K562 (cell line): ENCODE data around the gene VTCN1. TPM values are rescaled to one million over a fixed set of nuclear protein-coding genes. Genes with fewer than 3 reads are reported as not detected.

Source experiments
- ATAC-seq: fragments of 200-7000 bp; cut with Tn5 transposase; 3 replicates; pipeline ENCODE4 v1.9.1; 2020; ENCODE audit warnings: moderate library complexity
- BruUV-seq: library from RNA; stranded (reverse); fragments of 400-500 nt; replicated peaks from 2 replicates; lab custom pipeline; 2021; lab: Mats Ljungman, UMichigan
- CTCF ChIA-PET: fragments of 300-600 bp; formaldehyde crosslinking; extraction: SDS; loops from one replicate; lab custom pipeline; 2021; ENCODE audit warnings: low intra/inter-chr PET ratio; lab: Yijun Ruan, JAX
- POLR2A ChIA-PET: fragments of 300-600, 350-650 bp; sonication (Branson Sonifier 250); formaldehyde crosslinking; extraction: SDS; loops from one replicate; lab custom pipeline; 2021; ENCODE audit warnings: antibody characterized with exemption, inconsistent platforms; lab: Yijun Ruan, JAX
- DNase-seq, 4 experiments: peaks; one replicate each; pipeline versions ENCODE4 v3.0.0 to v3.0.0-alpha.2; 2011 to 2018; ENCODE audit warnings: low spot score in 3 of 4, mixed read lengths in 3 of 4; ENCODE audit errors: extremely low read depth in 1 of 4
- FAIRE-seq: peaks from 2 replicates; lab custom pipeline; 2011; peaks lifted over from hg19 to GRCh38; lab: Jason Lieb, UNC
- H2AFZ ChIP-seq: 2 replicates; pipeline ENCODE4 v1.6.0; 2011; ENCODE audit warnings: low read depth, low read length, control low read depth, inconsistent platforms
- H3K27ac ChIP-seq: fragments of 200-600 bp; 3 replicates; pipeline ENCODE4 v1.8.0; 2011; ENCODE audit warnings: low read depth, mild to moderate bottlenecking, control low read depth, inconsistent platforms, low read length, moderate library complexity, mixed read lengths; ENCODE audit errors: extremely low read depth
- H3K27me3 ChIP-seq, 2 experiments: fragments of 300-600 bp in 1 of 2; 2 replicates in 1 of 2; 3 replicates in 1 of 2; pipeline versions ENCODE4 v1.6.0 to v1.8.0; 2011; ENCODE audit warnings: inconsistent platforms in 2 of 2, low read length in 2 of 2, mild to moderate bottlenecking in 1 of 2, mixed read lengths in 1 of 2, moderate library complexity in 1 of 2; ENCODE audit not compliant: control insufficient read depth in 2 of 2, insufficient read depth in 2 of 2
- H3K36me3 ChIP-seq: fragments of 300-600 bp; 3 replicates; pipeline ENCODE4 v1.8.0; 2011; ENCODE audit warnings: mild to moderate bottlenecking, low read length, inconsistent platforms; ENCODE audit not compliant: control insufficient read depth, insufficient read depth
- H3K4me1 ChIP-seq, 2 experiments: fragments of 200-600 bp in 1 of 2; replicated peaks in 1 of 2; 2 replicates in 1 of 2; 3 replicates in 1 of 2; pipeline versions ENCODE4 v1.5.1 to v1.8.0; 2011; ENCODE audit warnings: inconsistent platforms in 2 of 2, low read length in 2 of 2, mild to moderate bottlenecking in 1 of 2, mixed read lengths in 1 of 2, moderate library complexity in 1 of 2; ENCODE audit not compliant: control insufficient read depth in 2 of 2, insufficient read depth in 2 of 2
- H3K4me2 ChIP-seq: 2 replicates; pipeline ENCODE4 v1.6.1; 2011; ENCODE audit warnings: low read length, control low read depth, inconsistent platforms, mixed read lengths; ENCODE audit not compliant: insufficient read depth
- H3K4me3 ChIP-seq: fragments of 200-600 bp; sonication (generic), shearing (Covaris generic); 2 replicates; pipeline ENCODE4 v1.5.1; 2016; ENCODE audit warnings: control low read depth, inconsistent platforms
- H3K79me2 ChIP-seq: fragments of 200-600 bp; 3 replicates; pipeline ENCODE4 v1.8.0; 2011; ENCODE audit warnings: low read length, inconsistent platforms; ENCODE audit not compliant: control insufficient read depth, insufficient read depth
- H3K9ac ChIP-seq, 2 experiments: 2 replicates each; pipeline versions ENCODE4 v1.6.0 to v1.6.1; 2011; ENCODE audit warnings: low read depth in 2 of 2, low read length in 2 of 2, control low read depth in 1 of 2, inconsistent platforms in 1 of 2, mild to moderate bottlenecking in 1 of 2, mixed read lengths in 1 of 2; ENCODE audit not compliant: insufficient read depth in 1 of 2
- H3K9me1 ChIP-seq: one replicate; pipeline ENCODE4 v1.6.0; 2011; ENCODE audit warnings: inconsistent platforms, mild to moderate bottlenecking, low read length, moderate library complexity; ENCODE audit not compliant: control insufficient read depth, insufficient read depth
- H3K9me3 ChIP-seq: replicated peaks from 2 replicates; pipeline ENCODE4 v1.5.1; 2011; ENCODE audit warnings: low read depth, low read length, inconsistent platforms; ENCODE audit not compliant: control insufficient read depth, insufficient read depth
- H4K20me1 ChIP-seq: replicated peaks from 2 replicates; pipeline ENCODE4 v1.6.1; 2011; ENCODE audit warnings: low read length, inconsistent platforms, mixed read lengths; ENCODE audit not compliant: control insufficient read depth, insufficient read depth
- BCOR ChIP-seq: fragments of 450-650 bp; IDR thresholded peaks from 2 replicates; pipeline ENCODE4 v1.6.1; 2016
- NFATC3 ChIP-seq: fragments of 450-650 bp; IDR thresholded peaks from 2 replicates; pipeline ENCODE4 v1.6.1; 2017; ENCODE audit warnings: mild to moderate bottlenecking
- POLR2A ChIP-seq: fragments of 450-650 bp; conservative IDR thresholded peaks from 2 replicates; pipeline ENCODE4 v1.6.1; 2016
- TCF7 ChIP-seq: sonication (generic); IDR thresholded peaks from 2 replicates; pipeline ENCODE4 v1.6.1; 2016; ENCODE audit warnings: antibody characterized with exemption, borderline replicate concordance
- ZSCAN29 ChIP-seq: fragments of 450-650 bp; IDR thresholded peaks from 2 replicates; pipeline ENCODE4 v1.6.1; 2017
- WGBS: fragments of 100-300 bp; shearing (Covaris generic); methylation state at CpG from one replicate; pipeline ENCODE4 v1.1.6; 2016; ENCODE audit warnings: low coverage, mixed read lengths; ENCODE audit not compliant: insufficient coverage; ENCODE audit errors: missing lambda C conversion rate; 5-methylcytosine and 5-hydroxymethylcytosine counted together
- in situ Hi-C: fragments of 300-500 bp; cut with MboI; formaldehyde crosslinking; loops from 4 replicates; pipeline ENCODE4 v1.15.0; 2018; ENCODE audit warnings: inconsistent platforms, mixed read lengths
- intact Hi-C: fragments of 100-400 bp; cut with micrococcal nuclease; formaldehyde crosslinking; loops from 2 replicates; pipeline ENCODE4 v1.14.2; 2022
- polyA plus RNA-seq, 8 experiments: library from polyadenylated mRNA; depleted of rRNA in 4 of 8; stranded (reverse) in 5 of 8; unstranded in 3 of 8; fragments of >200 nt; fragmentation: Nextera tagmentation in 2 of 8; fragmentation: Illumina TruSeq in 1 of 8; extraction: Ambion mirVana in 2 of 8; extraction: Trizol in 1 of 8; gene quantifications; 2 replicates each; pipeline versions ENCODE4 v1.2.1 to v1.2.3, GENCODE V29; 2011 to 2014; ENCODE audit warnings: inconsistent platforms in 1 of 8, missing spikeins in 1 of 8
- total RNA-seq, 7 experiments: library from RNA; depleted of rRNA in 6 of 7; stranded (reverse); fragments of >200 nt in 6 of 7; fragmentation: Illumina TruSeq in 2 of 7; extraction: Trizol in 2 of 7; gene quantifications; 2 replicates each; pipeline versions ENCODE4 v1.2.1 to v1.2.3, GENCODE V29; 2011 to 2021; ENCODE audit warnings: low replicate concordance in 1 of 7
- TF ChIP-seq, protein P1 (sequence below): sonication (generic); formaldehyde crosslinking; IDR thresholded peaks from 2 replicates; pipeline ENCODE4 v1.8.0; 2022; ENCODE audit warnings: mild to moderate bottlenecking, missing genetic modification reagents
- TF ChIP-seq, protein P2 (sequence below): fragments of 450-650 bp; IDR thresholded peaks from 2 replicates; pipeline ENCODE4 v1.6.1; 2016; ENCODE audit warnings: missing biosample characterization, missing genetic modification characterization
- TF ChIP-seq, protein P3 (sequence below): fragments of 450-650 bp; formaldehyde crosslinking; IDR thresholded peaks from 2 replicates; pipeline ENCODE4 v1.4.0; 2020; ENCODE audit warnings: mild to moderate bottlenecking, moderate library complexity
- TF ChIP-seq, protein P4 (sequence below), 2 experiments: fragments of 450-650 bp; IDR thresholded peaks; 2 replicates each; pipeline ENCODE4 v1.6.1; 2016; ENCODE audit warnings: mild to moderate bottlenecking in 2 of 2, borderline replicate concordance in 1 of 2, low read depth in 1 of 2, moderate library complexity in 1 of 2

Gene VTCN1
- total and polyA plus RNA-seq, 9 of the 15 experiments (the other 6 are each of a cell fraction or from before 2014, with no cell fraction given): not detected

DNA sequence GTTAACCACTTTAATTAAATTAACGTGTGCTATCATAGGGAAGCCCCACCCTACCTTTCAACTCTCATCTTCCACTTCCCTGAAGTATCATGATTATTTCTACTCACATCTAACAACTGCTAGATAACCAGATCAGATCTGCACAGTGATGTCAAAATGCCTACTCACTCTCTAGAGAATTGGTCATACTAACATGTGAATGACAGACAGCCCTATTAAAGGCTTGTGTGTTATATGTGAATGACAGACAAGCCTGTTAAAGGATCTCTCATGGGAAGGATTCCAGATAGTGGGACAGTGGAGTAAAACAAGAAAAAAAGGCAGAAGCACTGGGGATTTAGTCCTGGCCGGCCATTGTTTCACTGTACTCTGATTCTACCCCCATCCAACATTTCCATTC, 12.6 kb downstream of the VTCN1 start (continued):
- TF ChIP-seq, protein P1, sequence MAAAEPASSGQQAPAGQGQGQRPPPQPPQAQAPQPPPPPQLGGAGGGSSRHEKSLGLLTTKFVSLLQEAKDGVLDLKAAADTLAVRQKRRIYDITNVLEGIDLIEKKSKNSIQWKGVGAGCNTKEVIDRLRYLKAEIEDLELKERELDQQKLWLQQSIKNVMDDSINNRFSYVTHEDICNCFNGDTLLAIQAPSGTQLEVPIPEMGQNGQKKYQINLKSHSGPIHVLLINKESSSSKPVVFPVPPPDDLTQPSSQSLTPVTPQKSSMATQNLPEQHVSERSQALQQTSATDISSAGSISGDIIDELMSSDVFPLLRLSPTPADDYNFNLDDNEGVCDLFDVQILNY (CRISPR knock-in tag): no peak
- no peak for TF ChIP-seq ZSCAN29

DNA sequence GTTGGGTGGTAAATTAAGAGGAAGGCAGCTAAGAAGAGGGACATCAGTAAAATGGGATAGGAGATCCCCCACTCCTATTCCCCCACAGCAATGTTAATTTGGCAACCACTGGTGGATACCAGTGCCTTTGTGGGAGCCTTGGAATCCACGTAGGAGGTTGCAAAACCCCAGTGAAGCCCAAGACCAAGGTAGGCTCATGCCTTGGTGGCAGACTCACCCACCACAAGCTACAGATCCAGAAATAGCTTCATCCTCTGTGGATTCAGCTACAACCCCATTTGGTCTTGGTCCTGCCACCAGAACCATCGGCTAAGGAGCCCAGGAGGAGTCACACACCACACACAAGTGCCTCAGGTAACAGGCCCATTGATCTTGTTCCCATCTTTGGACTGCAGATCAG, 21.0 kb downstream of the VTCN1 start:
- WGBS: 0% methylated on average over 2 of the region's 2 CpGs
- DNase-seq (no peak), FAIRE-seq (no peak), ATAC-seq (no peak)
- H3K36me3 ChIP-seq: no peaks in the 10 kb centered on the region
- in situ Hi-C loops (no loop called here), intact Hi-C loops (no loop called here)
- CTCF ChIA-PET: no interaction called here
- H3K9ac ChIP-seq: no peak overlapping the region
- no peak overlapping the region for H3K4me3 ChIP-seq
- H3K79me2 ChIP-seq: no peaks in the 10 kb centered on the region
- BruUV-seq: no TSS peak
- H3K9me3 ChIP-seq: no peaks in the 10 kb centered on the region
- H3K27me3 ChIP-seq: peaks cover 0 to 11% of the 10 kb centered on the region in 2 experiments; a peak in 3 of 5 replicates
- no peak overlapping the region for H3K27ac ChIP-seq
- H2AFZ ChIP-seq: no peak overlapping the region
- H4K20me1 ChIP-seq: no peaks in the 10 kb centered on the region
- POLR2A ChIA-PET: no interaction called here
- H3K4me2 ChIP-seq: no peak overlapping the region
- no peaks in the 10 kb centered on the region for H3K4me1 ChIP-seq
- H3K9me1 ChIP-seq: no peaks in the 10 kb centered on the region
- TF ChIP-seq, protein P2, sequence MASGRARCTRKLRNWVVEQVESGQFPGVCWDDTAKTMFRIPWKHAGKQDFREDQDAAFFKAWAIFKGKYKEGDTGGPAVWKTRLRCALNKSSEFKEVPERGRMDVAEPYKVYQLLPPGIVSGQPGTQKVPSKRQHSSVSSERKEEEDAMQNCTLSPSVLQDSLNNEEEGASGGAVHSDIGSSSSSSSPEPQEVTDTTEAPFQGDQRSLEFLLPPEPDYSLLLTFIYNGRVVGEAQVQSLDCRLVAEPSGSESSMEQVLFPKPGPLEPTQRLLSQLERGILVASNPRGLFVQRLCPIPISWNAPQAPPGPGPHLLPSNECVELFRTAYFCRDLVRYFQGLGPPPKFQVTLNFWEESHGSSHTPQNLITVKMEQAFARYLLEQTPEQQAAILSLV: no peak
- no peak for TF ChIP-seq TCF7
- TF ChIP-seq, protein P3, sequence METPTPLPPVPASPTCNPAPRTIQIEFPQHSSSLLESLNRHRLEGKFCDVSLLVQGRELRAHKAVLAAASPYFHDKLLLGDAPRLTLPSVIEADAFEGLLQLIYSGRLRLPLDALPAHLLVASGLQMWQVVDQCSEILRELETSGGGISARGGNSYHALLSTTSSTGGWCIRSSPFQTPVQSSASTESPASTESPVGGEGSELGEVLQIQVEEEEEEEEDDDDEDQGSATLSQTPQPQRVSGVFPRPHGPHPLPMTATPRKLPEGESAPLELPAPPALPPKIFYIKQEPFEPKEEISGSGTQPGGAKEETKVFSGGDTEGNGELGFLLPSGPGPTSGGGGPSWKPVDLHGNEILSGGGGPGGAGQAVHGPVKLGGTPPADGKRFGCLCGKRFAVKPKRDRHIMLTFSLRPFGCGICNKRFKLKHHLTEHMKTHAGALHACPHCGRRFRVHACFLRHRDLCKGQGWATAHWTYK (CRISPR knock-in tag): no peak
- TF ChIP-seq BCOR: no peak
- TF ChIP-seq, protein P4, sequence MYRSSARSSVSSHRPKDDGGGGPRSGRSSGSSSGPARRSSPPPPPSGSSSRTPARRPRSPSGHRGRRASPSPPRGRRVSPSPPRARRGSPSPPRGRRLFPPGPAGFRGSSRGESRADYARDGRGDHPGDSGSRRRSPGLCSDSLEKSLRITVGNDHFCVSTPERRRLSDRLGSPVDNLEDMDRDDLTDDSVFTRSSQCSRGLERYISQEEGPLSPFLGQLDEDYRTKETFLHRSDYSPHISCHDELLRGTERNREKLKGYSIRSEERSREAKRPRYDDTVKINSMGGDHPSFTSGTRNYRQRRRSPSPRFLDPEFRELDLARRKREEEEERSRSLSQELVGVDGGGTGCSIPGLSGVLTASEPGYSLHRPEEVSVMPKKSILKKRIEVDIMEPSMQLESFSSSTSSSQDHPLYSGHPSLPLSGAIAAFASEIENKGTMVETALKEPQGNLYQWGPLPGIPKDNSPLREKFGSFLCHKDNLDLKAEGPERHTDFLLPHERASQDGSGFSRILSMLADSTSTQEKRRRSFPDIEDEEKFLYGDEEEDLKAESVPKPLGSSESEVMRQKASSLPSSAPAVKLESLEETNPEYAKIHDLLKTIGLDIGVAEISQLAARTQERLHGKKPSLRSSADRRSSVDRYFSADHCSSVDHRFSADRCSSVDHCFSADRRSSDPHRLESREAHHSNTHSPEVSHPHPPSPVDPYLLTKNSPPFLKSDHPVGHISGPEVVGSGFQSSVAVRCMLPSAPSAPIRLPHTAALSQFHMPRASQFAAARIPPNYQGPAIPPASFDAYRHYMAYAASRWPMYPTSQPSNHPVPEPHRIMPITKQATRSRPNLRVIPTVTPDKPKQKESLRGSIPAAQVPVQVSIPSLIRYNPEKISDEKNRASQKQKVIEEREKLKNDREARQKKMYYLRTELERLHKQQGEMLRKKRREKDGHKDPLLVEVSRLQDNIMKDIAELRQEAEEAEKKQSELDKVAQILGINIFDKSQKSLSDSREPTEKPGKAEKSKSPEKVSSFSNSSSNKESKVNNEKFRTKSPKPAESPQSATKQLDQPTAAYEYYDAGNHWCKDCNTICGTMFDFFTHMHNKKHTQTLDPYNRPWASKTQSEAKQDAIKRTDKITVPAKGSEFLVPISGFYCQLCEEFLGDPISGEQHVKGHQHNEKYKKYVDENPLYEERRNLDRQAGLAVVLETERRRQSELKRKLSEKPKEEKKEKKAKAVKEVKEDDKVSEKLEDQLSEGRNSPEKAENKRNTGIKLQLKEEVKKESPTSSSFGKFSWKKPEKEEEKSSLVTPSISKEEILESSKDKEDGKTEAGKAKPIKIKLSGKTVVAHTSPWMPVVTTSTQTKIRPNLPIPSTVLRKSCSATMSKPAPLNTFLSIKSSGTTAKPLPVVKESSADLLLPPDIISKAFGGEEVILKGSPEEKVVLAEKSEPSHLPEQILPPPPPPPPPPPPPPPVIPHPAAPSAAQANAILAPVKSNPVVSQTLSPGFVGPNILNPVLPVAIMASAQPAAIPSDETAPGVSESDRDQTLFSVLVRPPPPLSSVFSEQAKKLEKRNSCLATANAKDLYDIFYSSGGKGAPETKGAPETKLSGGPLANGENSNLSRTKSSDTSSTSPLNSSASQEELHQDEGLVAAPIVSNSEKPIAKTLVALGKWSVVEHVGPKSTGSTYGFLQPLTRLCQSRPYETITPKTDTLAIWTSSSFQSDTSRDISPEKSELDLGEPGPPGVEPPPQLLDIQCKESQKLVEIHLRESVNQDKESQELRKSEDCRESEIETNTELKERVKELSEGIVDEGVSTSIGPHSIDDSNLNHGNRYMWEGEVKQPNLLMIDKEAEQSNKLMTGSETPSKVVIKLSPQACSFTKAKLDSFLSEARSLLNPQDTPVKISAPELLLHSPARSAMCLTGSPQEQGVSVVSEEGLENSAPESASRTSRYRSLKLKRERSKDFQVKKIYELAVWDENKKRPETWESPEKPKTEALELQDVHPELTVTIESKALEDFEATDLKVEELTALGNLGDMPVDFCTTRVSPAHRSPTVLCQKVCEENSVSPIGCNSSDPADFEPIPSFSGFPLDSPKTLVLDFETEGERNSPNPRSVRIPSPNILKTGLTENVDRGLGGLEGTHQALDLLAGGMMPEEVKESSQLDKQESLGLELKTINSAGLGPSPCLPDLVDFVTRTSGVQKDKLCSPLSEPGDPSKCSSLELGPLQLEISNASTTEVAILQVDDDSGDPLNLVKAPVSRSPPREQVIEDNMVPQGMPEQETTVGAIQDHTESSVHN (IDR thresholded peaks at IDR 0.05; ENCODE audit: borderline replicate concordance in 1 of 2, low read depth in 1 of 2): no peak
- no peak for TF ChIP-seq NFATC3
- no peak for TF ChIP-seq POLR2A
